HEK293 (cell line): ENCODE data around the gene AUH.

Source experiments
- CTCF ChIA-PET: fragments of 350-600 bp; formaldehyde crosslinking; extraction: SDS; loops from one replicate; lab custom pipeline; 2021; ENCODE audit warnings: antibody characterized with exemption; lab: Yijun Ruan, JAX
- POLR2A ChIA-PET: fragments of 300-600 bp; formaldehyde crosslinking; extraction: SDS; loops from one replicate; lab custom pipeline; 2020; ENCODE audit warnings: antibody characterized with exemption, inconsistent platforms; lab: Yijun Ruan, JAX
- H3K27ac ChIP-seq: fragments of 200-500 bp; sonication (Bioruptor generic); 2 replicates; pipeline ENCODE4 v1.5.1; 2014; ENCODE audit warnings: low read depth, low read length, control low read depth, inconsistent platforms; ENCODE audit errors: extremely low read depth
- H3K36me3 ChIP-seq, 2 experiments: fragments of 200-500 bp in 1 of 2; sonication (Bioruptor generic) in 1 of 2; 1 replicate in 1 of 2; 2 replicates in 1 of 2; pipeline ENCODE4 v1.5.1; 2014 to 2017; ENCODE audit warnings: inconsistent platforms in 2 of 2, low read length in 2 of 2; ENCODE audit not compliant: control insufficient read depth in 2 of 2, insufficient read depth in 1 of 2
- H3K4me1 ChIP-seq: fragments of 200-500 bp; sonication (Bioruptor generic); 2 replicates; pipeline ENCODE4 v1.5.1; 2014; ENCODE audit warnings: mild to moderate bottlenecking, low read length, inconsistent platforms; ENCODE audit not compliant: control insufficient read depth, insufficient read depth
- H3K4me3 ChIP-seq: 2 replicates; pipeline ENCODE4 v1.5.1; 2011; ENCODE audit warnings: low read depth, mild to moderate bottlenecking, control low read depth, low read length, moderate library complexity
- H3K9me3 ChIP-seq: fragments of 200-500 bp; sonication (Bioruptor generic); 2 replicates; pipeline ENCODE4 v1.5.1; 2014; ENCODE audit warnings: low read depth, low read length, inconsistent platforms; ENCODE audit not compliant: control insufficient read depth, insufficient read depth
- EGR2 ChIP-seq: fragments of 450-650 bp; formaldehyde crosslinking; IDR thresholded peaks from 2 replicates; pipeline ENCODE4 v1.5.1; 2016; ENCODE audit warnings: low read depth, missing biosample characterization, missing genetic modification characterization
- GLIS1 ChIP-seq: fragments of 450-650 bp; formaldehyde crosslinking; IDR thresholded peaks from 2 replicates; pipeline ENCODE4 v1.5.1; 2016; ENCODE audit warnings: missing biosample characterization, missing genetic modification characterization
- GLIS2 ChIP-seq: fragments of 450-650 bp; formaldehyde crosslinking; IDR thresholded peaks from 2 replicates; pipeline ENCODE4 v1.5.1; 2016; ENCODE audit warnings: missing biosample characterization, missing genetic modification characterization
- KLF8 ChIP-seq: fragments of 450-650 bp; formaldehyde crosslinking; IDR thresholded peaks from 2 replicates; pipeline ENCODE4 v1.5.1; 2016; ENCODE audit warnings: missing biosample characterization, missing genetic modification characterization
- MYNN ChIP-seq: fragments of 450-650 bp; formaldehyde crosslinking; IDR thresholded peaks from 2 replicates; pipeline ENCODE4 v1.5.1; 2016; ENCODE audit warnings: missing biosample characterization, missing genetic modification characterization, borderline replicate concordance
- MZF1 ChIP-seq: fragments of 450-650 bp; formaldehyde crosslinking; IDR thresholded peaks from 2 replicates; pipeline ENCODE4 v1.5.1; 2017; ENCODE audit warnings: missing biosample characterization, missing genetic modification characterization, borderline replicate concordance
- SP2 ChIP-seq: fragments of 450-650 bp; formaldehyde crosslinking; IDR thresholded peaks from 2 replicates; pipeline ENCODE4 v1.5.1; 2016; ENCODE audit warnings: missing biosample characterization, missing genetic modification characterization
- ZBTB21 ChIP-seq: fragments of 450-650 bp; formaldehyde crosslinking; IDR thresholded peaks from 2 replicates; pipeline ENCODE4 v1.5.1; 2017; ENCODE audit warnings: missing biosample characterization, missing genetic modification characterization
- ZFP41 ChIP-seq: fragments of 450-650 bp; formaldehyde crosslinking; IDR thresholded peaks from 2 replicates; pipeline ENCODE4 v1.5.1; 2016; ENCODE audit warnings: missing biosample characterization, missing genetic modification characterization, borderline replicate concordance
- ZNF112 ChIP-seq: fragments of 450-650 bp; formaldehyde crosslinking; IDR thresholded peaks from 2 replicates; pipeline ENCODE4 v1.5.0; 2017; ENCODE audit warnings: missing biosample characterization, missing genetic modification characterization
- ZNF121 ChIP-seq: fragments of 450-650 bp; formaldehyde crosslinking; IDR thresholded peaks from 2 replicates; pipeline ENCODE4 v1.5.1; 2016; ENCODE audit warnings: missing biosample characterization, missing genetic modification characterization
- ZNF175 ChIP-seq: fragments of 450-650 bp; formaldehyde crosslinking; IDR thresholded peaks from 2 replicates; pipeline ENCODE4 v1.5.1; 2016; ENCODE audit warnings: missing biosample characterization, missing genetic modification characterization
- ZNF19 ChIP-seq: fragments of 450-650 bp; formaldehyde crosslinking; IDR thresholded peaks from 2 replicates; pipeline ENCODE4; 2016; ENCODE audit warnings: missing biosample characterization, missing genetic modification characterization, low read depth
- ZNF248 ChIP-seq: fragments of 450-650 bp; formaldehyde crosslinking; IDR thresholded peaks from 2 replicates; pipeline ENCODE4 v1.5.1; 2017; ENCODE audit warnings: missing biosample characterization, missing genetic modification characterization
- ZNF274 ChIP-seq, 2 experiments: fragments of 200-500 bp in 1 of 2; fragments of 450-650 bp in 1 of 2; sonication (Bioruptor generic) in 1 of 2; formaldehyde crosslinking in 1 of 2; IDR thresholded peaks; 2 replicates each; pipeline versions ENCODE4 v1.5.1 to v1.6.1; 2014 to 2016; ENCODE audit warnings: borderline replicate concordance in 1 of 2, inconsistent platforms in 1 of 2, low read length in 1 of 2, missing biosample characterization in 1 of 2, missing genetic modification characterization in 1 of 2
- ZNF433 ChIP-seq: fragments of 450-650 bp; formaldehyde crosslinking; IDR thresholded peaks from 2 replicates; pipeline ENCODE4 v1.5.1; 2016; ENCODE audit warnings: missing biosample characterization, missing genetic modification characterization, low read depth
- ZNF521 ChIP-seq: fragments of 450-650 bp; formaldehyde crosslinking; IDR thresholded peaks from 2 replicates; pipeline ENCODE4 v1.5.1; 2017; ENCODE audit warnings: missing biosample characterization, mild to moderate bottlenecking, missing genetic modification characterization
- ZNF571 ChIP-seq: fragments of 450-650 bp; formaldehyde crosslinking; IDR thresholded peaks from 2 replicates; pipeline ENCODE4 v1.5.0; 2017; ENCODE audit warnings: missing biosample characterization, missing genetic modification characterization
- ZNF707 ChIP-seq: fragments of 450-650 bp; formaldehyde crosslinking; IDR thresholded peaks from 2 replicates; pipeline ENCODE4 v1.5.1; 2016; ENCODE audit warnings: missing biosample characterization, missing genetic modification characterization
- ZNF76 ChIP-seq: fragments of 450-650 bp; formaldehyde crosslinking; IDR thresholded peaks from 2 replicates; pipeline ENCODE4; 2016; ENCODE audit warnings: low read depth, missing biosample characterization, missing genetic modification characterization, borderline replicate concordance
- ZNF837 ChIP-seq: fragments of 450-650 bp; formaldehyde crosslinking; IDR thresholded peaks from 2 replicates; pipeline ENCODE4 v1.5.1; 2016; ENCODE audit warnings: missing biosample characterization, missing genetic modification characterization
- TF ChIP-seq, protein P1 (sequence below): fragments of 450-650 bp; formaldehyde crosslinking; IDR thresholded peaks from 2 replicates; pipeline ENCODE4 v1.5.1; 2016; ENCODE audit warnings: missing biosample characterization, missing genetic modification characterization
- TF ChIP-seq, protein P2 (sequence below): fragments of 450-650 bp; formaldehyde crosslinking; IDR thresholded peaks from 2 replicates; pipeline ENCODE4 v1.5.1; 2016; ENCODE audit warnings: missing biosample characterization, missing genetic modification characterization
- TF ChIP-seq, protein P3 (sequence below): fragments of 450-650 bp; formaldehyde crosslinking; IDR thresholded peaks from 2 replicates; pipeline ENCODE4 v1.5.1; 2016; ENCODE audit warnings: missing biosample characterization, missing genetic modification characterization
- TF ChIP-seq, protein P4 (sequence below): fragments of 450-650 bp; formaldehyde crosslinking; IDR thresholded peaks from 2 replicates; pipeline ENCODE4 v1.5.1; 2017; ENCODE audit warnings: missing biosample characterization, missing genetic modification characterization
- TF ChIP-seq, protein P5 (sequence below): fragments of 450-650 bp; IDR thresholded peaks from 2 replicates; pipeline ENCODE4 v1.5.1; 2018; ENCODE audit warnings: missing biosample characterization, mild to moderate bottlenecking, missing genetic modification characterization

The AUH gene

DNA sequence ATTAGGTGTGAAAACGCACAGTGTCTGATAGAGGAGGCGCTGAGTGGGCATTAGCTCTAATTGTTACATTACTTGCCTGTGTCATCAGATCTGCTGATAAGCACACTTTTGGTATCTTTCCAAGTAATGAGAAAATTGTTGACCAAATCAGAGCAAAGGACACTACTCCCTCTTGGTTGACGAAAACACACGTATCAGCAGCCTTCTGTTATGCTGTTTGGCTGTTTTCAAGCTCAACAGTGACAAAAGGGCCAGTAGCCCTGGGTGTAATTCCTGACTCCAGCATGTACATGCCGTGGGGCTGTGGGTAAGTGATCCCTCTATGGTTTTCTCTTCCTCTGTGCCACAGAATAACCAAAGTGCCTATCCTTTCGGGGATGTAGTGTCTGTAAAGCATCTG lies 151.4 kb downstream of the AUH start:
- ChIA-PET POLR2A (no interaction called here), CTCF (interaction anchor here (0.8 kb wide), 1 partner anchor 12 kb away, joined by 3 read pairs; no protein-coding TSS in a partner anchor)
- no peaks in the 10 kb centered on the region for H3K36me3 ChIP-seq
- H3K9me3 ChIP-seq = no peaks in the 10 kb centered on the region
- no peak overlapping the region for H3K27ac ChIP-seq
- TF ChIP-seq ZNF175 = no peak
- no peak for TF ChIP-seq ZNF19 (tag by site-specific recombination)
- no peak for TF ChIP-seq MZF1 (tag by site-specific recombination)
- TF ChIP-seq, all 188 proteins: peak for 0
- Histone ChIP-seq H3K4me1 (no peaks in the 10 kb centered on the region), H3K4me3 (no peak overlapping the region)

DNA sequence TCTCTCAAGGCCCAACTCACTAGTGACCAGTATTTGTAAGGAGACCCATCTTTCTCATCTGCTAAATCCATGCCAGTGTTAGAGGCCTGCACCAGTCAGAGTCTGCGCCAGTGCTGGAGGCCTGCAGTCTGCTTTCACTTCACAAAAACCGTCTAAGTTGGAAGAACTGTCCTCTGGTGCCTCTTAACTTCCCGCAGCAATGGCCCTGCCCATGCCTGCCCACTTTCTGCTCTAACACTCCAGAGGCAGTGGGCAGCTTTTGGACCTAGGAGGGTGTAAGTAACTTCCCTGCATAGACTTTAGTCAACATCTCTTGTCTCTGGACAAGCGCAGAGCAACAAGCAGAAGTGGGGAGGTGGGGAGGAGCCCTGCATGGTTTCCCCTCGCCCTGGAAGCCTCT lies 152.9 kb downstream of the AUH start:
- TF ChIP-seq ZNF433 (tag by site-specific recombination) = no peak
- TF ChIP-seq EGR2 = no peak
- TF ChIP-seq ZFP41 (tag by site-specific recombination) = no peak
- no peak for TF ChIP-seq ZNF521 (tag by site-specific recombination)
- TF ChIP-seq, protein P1, sequence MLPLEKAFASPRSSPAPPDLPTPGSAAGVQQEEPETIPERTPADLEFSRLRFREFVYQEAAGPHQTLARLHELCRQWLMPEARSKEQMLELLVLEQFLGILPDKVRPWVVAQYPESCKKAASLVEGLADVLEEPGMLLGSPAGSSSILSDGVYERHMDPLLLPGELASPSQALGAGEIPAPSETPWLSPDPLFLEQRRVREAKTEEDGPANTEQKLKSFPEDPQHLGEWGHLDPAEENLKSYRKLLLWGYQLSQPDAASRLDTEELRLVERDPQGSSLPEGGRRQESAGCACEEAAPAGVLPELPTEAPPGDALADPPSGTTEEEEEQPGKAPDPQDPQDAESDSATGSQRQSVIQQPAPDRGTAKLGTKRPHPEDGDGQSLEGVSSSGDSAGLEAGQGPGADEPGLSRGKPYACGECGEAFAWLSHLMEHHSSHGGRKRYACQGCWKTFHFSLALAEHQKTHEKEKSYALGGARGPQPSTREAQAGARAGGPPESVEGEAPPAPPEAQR (tag by site-specific recombination) = no peak
- no peak for TF ChIP-seq ZNF707 (tag by site-specific recombination)
- no peak for TF ChIP-seq GLIS2 (tag by site-specific recombination)
- TF ChIP-seq, protein P2, sequence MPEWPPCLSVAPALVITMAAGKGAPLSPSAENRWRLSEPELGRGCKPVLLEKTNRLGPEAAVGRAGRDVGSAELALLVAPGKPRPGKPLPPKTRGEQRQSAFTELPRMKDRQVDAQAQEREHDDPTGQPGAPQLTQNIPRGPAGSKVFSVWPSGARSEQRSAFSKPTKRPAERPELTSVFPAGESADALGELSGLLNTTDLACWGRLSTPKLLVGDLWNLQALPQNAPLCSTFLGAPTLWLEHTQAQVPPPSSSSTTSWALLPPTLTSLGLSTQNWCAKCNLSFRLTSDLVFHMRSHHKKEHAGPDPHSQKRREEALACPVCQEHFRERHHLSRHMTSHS (tag by site-specific recombination) = no peak
- TF ChIP-seq KLF8 (tag by site-specific recombination) = no peak
- TF ChIP-seq ZNF274 (IDR thresholded peaks at IDR 0.05; ENCODE audit: low read length) = no peak
- TF ChIP-seq ZNF274 (tag by site-specific recombination; IDR thresholded peaks at IDR 0.05; ENCODE audit: borderline replicate concordance) = no peak
- TF ChIP-seq GLIS1 (tag by site-specific recombination) = no peak
- no peak for TF ChIP-seq ZNF112 (tag by site-specific recombination)
- TF ChIP-seq, protein P3, sequence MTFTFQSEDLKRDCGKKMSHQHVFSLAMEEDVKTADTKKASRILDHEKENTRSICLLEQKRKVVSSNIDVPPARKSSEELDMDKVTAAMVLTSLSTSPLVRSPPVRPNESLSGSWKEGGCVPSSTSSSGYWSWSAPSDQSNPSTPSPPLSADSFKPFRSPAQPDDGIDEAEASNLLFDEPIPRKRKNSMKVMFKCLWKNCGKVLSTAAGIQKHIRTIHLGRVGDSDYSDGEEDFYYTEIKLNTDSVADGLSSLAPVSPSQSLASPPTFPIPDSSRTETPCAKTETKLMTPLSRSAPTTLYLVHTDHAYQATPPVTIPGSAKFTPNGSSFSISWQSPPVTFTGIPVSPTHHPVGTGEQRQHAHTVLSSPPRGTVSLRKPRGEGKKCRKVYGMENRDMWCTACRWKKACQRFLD = no peak
- TF ChIP-seq, all 188 proteins: peak for 0
- ChIA-PET POLR2A (no interaction called here), CTCF (no interaction called here)
- no peak overlapping the region for H3K4me3 ChIP-seq
- no peaks in the 10 kb centered on the region for H3K36me3 ChIP-seq
- no peaks in the 10 kb centered on the region for H3K9me3 ChIP-seq
- H3K27ac ChIP-seq = no peak overlapping the region
- no peaks in the 10 kb centered on the region for H3K4me1 ChIP-seq

DNA sequence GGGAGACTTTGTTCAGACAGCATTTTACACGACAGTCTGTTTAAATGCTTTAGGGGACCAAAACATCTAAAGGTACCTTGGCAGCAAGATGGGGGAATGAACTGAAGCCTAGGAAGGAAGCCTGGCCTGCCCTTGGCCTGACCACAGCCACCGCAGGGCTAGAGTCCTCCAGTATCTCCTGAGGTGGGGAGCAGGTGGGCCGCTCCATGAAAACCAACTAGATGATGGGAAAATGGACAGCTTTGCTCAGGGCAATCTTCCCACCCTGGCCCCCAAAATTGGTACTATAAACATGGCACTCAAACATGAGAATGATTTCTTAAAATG lies 153.3 kb downstream of the AUH start:
- ChIA-PET POLR2A (no interaction called here), CTCF (interaction anchor here (0.5 to 0.7 kb wide), 3 partner anchors 35 to 482 kb away, joined by 3 to 4 read pairs (median 3); no protein-coding TSS in a partner anchor)
- TF ChIP-seq ZNF571 = no peak
- no peak for TF ChIP-seq ZNF121
- TF ChIP-seq ZNF248 (tag by site-specific recombination) = no peak
- TF ChIP-seq SP2 (tag by site-specific recombination) = no peak
- no peak for TF ChIP-seq ZBTB21 (tag by site-specific recombination)
- no peak for TF ChIP-seq ZNF76
- no peak for TF ChIP-seq MYNN (tag by site-specific recombination)
- no peak for TF ChIP-seq ZNF837 (tag by site-specific recombination)
- TF ChIP-seq, protein P4, sequence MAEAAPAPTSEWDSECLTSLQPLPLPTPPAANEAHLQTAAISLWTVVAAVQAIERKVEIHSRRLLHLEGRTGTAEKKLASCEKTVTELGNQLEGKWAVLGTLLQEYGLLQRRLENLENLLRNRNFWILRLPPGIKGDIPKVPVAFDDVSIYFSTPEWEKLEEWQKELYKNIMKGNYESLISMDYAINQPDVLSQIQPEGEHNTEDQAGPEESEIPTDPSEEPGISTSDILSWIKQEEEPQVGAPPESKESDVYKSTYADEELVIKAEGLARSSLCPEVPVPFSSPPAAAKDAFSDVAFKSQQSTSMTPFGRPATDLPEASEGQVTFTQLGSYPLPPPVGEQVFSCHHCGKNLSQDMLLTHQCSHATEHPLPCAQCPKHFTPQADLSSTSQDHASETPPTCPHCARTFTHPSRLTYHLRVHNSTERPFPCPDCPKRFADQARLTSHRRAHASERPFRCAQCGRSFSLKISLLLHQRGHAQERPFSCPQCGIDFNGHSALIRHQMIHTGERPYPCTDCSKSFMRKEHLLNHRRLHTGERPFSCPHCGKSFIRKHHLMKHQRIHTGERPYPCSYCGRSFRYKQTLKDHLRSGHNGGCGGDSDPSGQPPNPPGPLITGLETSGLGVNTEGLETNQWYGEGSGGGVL (tag by site-specific recombination) = no peak
- TF ChIP-seq, protein P5, sequence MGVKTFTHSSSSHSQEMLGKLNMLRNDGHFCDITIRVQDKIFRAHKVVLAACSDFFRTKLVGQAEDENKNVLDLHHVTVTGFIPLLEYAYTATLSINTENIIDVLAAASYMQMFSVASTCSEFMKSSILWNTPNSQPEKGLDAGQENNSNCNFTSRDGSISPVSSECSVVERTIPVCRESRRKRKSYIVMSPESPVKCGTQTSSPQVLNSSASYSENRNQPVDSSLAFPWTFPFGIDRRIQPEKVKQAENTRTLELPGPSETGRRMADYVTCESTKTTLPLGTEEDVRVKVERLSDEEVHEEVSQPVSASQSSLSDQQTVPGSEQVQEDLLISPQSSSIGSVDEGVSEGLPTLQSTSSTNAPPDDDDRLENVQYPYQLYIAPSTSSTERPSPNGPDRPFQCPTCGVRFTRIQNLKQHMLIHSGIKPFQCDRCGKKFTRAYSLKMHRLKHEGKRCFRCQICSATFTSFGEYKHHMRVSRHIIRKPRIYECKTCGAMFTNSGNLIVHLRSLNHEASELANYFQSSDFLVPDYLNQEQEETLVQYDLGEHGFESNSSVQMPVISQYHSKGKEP (tag by site-specific recombination) = no peak

More for the DNA sequence above, 153.3 kb downstream of the AUH start:
- Histone ChIP-seq H3K9me3 (no peaks in the 10 kb centered on the region), H3K4me3 (no peak overlapping the region), H3K4me1 (no peaks in the 10 kb centered on the region), H3K27ac (no peak overlapping the region), H3K36me3 (no peaks in the 10 kb centered on the region)
